ENCODE results near the gene OR4K2.
A peak's percentile ranks its signal among the peaks of the same experiment; 100 is the strongest.
"Not testable (repeated sequence)": the region's sequence is repeated elsewhere in the genome, so short reads cannot be mapped to it uniquely, and the experiment has no call there.

OR4K2 gene

GRCh38 chr14:19874842-19875241 lies at the start of gene OR4K2:
TSS of gene OR4K2 (plus strand) at chr14:19875142. CDS start at chr14:19876268, 1,126 bp downstream.
- Histone ChIP-seq H3K9ac (ENCODE audit: low read depth, low read length) (no peak within 1 kb of the TSS), H3K9me3 (ENCODE audit: control insufficient read depth, insufficient read depth, low read length) (no peaks in the 10 kb centered on the region), H3K36me3 (ENCODE audit: insufficient read depth, low read length) (no peaks in the 10 kb centered on the region)

GRCh38 chr14:19827626-19828244 lies 47.2 kb upstream of the OR4K2 start:
- not testable (repeated sequence) for H3K9ac ChIP-seq (ENCODE audit: low read depth, low read length); H3K9me3 ChIP-seq (ENCODE audit: control insufficient read depth, insufficient read depth, low read length); H3K36me3 ChIP-seq (ENCODE audit: insufficient read depth, low read length); H3K4me1 ChIP-seq (ENCODE audit: insufficient read depth, low read length)

More at GRCh38 chr14:19874842-19875241, at the start of gene OR4K2:
- no peaks in the 10 kb centered on the region for H3K4me1 ChIP-seq (ENCODE audit: insufficient read depth, low read length)

GRCh38 chr14:19828314-19828713 lies 46.6 kb upstream of the OR4K2 start:
- Histone ChIP-seq H3K36me3 (ENCODE audit: insufficient read depth, low read length) (no peaks in the 10 kb centered on the region), H3K9me3 (ENCODE audit: control insufficient read depth, insufficient read depth, low read length) (no peaks in the 10 kb centered on the region), H3K4me1 (ENCODE audit: insufficient read depth, low read length) (no peaks in the 10 kb centered on the region), H3K9ac (ENCODE audit: low read depth, low read length) (no peak overlapping the region)

- H3K36me3 ChIP-seq (ENCODE audit: insufficient read depth, low read length); H3K9me3 ChIP-seq (ENCODE audit: control insufficient read depth, insufficient read depth, low read length); H3K4me1 ChIP-seq (ENCODE audit: insufficient read depth, low read length); H3K9ac ChIP-seq (ENCODE audit: low read depth, low read length): not testable (repeated sequence)
These were observed 40.6 kb upstream of the OR4K2 start for GRCh38 chr14:19834203-19834848.

- no peaks in the 10 kb centered on the region for H3K36me3 ChIP-seq (ENCODE audit: insufficient read depth, low read length)
- no peaks in the 10 kb centered on the region for H3K9me3 ChIP-seq (ENCODE audit: control insufficient read depth, insufficient read depth, low read length)
- no peaks in the 10 kb centered on the region for H3K4me1 ChIP-seq (ENCODE audit: insufficient read depth, low read length)
- H3K9ac ChIP-seq (ENCODE audit: low read depth, low read length), result no peak overlapping the region
These were observed 36.5 kb upstream of the OR4K2 start for GRCh38 chr14:19838433-19838832.

GRCh38 chr14:19851365-19851764 lies 23.6 kb upstream of the OR4K2 start:
- no peaks in the 10 kb centered on the region for H3K36me3 ChIP-seq (ENCODE audit: insufficient read depth, low read length)
- H3K4me1 ChIP-seq (ENCODE audit: insufficient read depth, low read length), result no peaks in the 10 kb centered on the region
- no peak overlapping the region for H3K9ac ChIP-seq (ENCODE audit: low read depth, low read length)
- no peaks in the 10 kb centered on the region for H3K9me3 ChIP-seq (ENCODE audit: control insufficient read depth, insufficient read depth, low read length)

- not testable (repeated sequence) for H3K36me3 ChIP-seq (ENCODE audit: insufficient read depth, low read length); H3K9me3 ChIP-seq (ENCODE audit: control insufficient read depth, insufficient read depth, low read length); H3K4me1 ChIP-seq (ENCODE audit: insufficient read depth, low read length); H3K9ac ChIP-seq (ENCODE audit: low read depth, low read length)
These were observed 8.8 kb upstream of the OR4K2 start for GRCh38 chr14:19866061-19866669.

- Histone ChIP-seq H3K9ac (ENCODE audit: low read depth, low read length) (peak overlapping the region; percentile 53; the same call in 1 of the 2 replicates), H3K4me1 (ENCODE audit: insufficient read depth, low read length) (no peaks in the 10 kb centered on the region), H3K36me3 (ENCODE audit: insufficient read depth, low read length) (no peaks in the 10 kb centered on the region), H3K9me3 (ENCODE audit: control insufficient read depth, insufficient read depth, low read length) (no peaks in the 10 kb centered on the region)
These were observed 1.8 kb upstream of the OR4K2 start for GRCh38 chr14:19873178-19873577.

GRCh38 chr14:19878029-19878642 lies 3.2 kb downstream of the OR4K2 start:
- Histone ChIP-seq H3K36me3 (ENCODE audit: insufficient read depth, low read length) (no peaks in the 10 kb centered on the region), H3K4me1 (ENCODE audit: insufficient read depth, low read length) (no peaks in the 10 kb centered on the region), H3K9ac (ENCODE audit: low read depth, low read length) (no peak overlapping the region), H3K9me3 (ENCODE audit: control insufficient read depth, insufficient read depth, low read length) (no peaks in the 10 kb centered on the region)

GRCh38 chr14:19895282-19895681 lies 20.3 kb downstream of the OR4K2 start:
- Histone ChIP-seq H3K9ac (ENCODE audit: low read depth, low read length) (no peak overlapping the region), H3K9me3 (ENCODE audit: control insufficient read depth, insufficient read depth, low read length) (peaks cover 7% of the 10 kb centered on the region; the same call in 1 of the 2 replicates), H3K36me3 (ENCODE audit: insufficient read depth, low read length) (no peaks in the 10 kb centered on the region), H3K4me1 (ENCODE audit: insufficient read depth, low read length) (no peaks in the 10 kb centered on the region)

GRCh38 chr14:19900999-19901398 lies 26.1 kb downstream of the OR4K2 start:
- no peaks in the 10 kb centered on the region for H3K4me1 ChIP-seq (ENCODE audit: insufficient read depth, low read length)
- H3K36me3 ChIP-seq (ENCODE audit: insufficient read depth, low read length), result no peaks in the 10 kb centered on the region
- peaks cover 7% of the 10 kb centered on the region; the same call in 1 of the 2 replicates for H3K9me3 ChIP-seq (ENCODE audit: control insufficient read depth, insufficient read depth, low read length)
- no peak overlapping the region for H3K9ac ChIP-seq (ENCODE audit: low read depth, low read length)

- no peaks in the 10 kb centered on the region; the same call in 1 of the 2 replicates for H3K9me3 ChIP-seq (ENCODE audit: control insufficient read depth, insufficient read depth, low read length)
- H3K9ac ChIP-seq (ENCODE audit: low read depth, low read length), result no peak overlapping the region
These were observed 27.5 kb downstream of the OR4K2 start for GRCh38 chr14:19902409-19902808.

GRCh38 chr14:19906665-19907064 lies 31.7 kb downstream of the OR4K2 start:
- H3K4me1 ChIP-seq (ENCODE audit: insufficient read depth, low read length), result no peaks in the 10 kb centered on the region
- H3K9ac ChIP-seq (ENCODE audit: low read depth, low read length), result no peak overlapping the region
- H3K9me3 ChIP-seq (ENCODE audit: control insufficient read depth, insufficient read depth, low read length), result no peaks in the 10 kb centered on the region
- H3K36me3 ChIP-seq (ENCODE audit: insufficient read depth, low read length), result no peaks in the 10 kb centered on the region

More at GRCh38 chr14:19902409-19902808, 27.5 kb downstream of the OR4K2 start:
- Histone ChIP-seq H3K36me3 (ENCODE audit: insufficient read depth, low read length) (no peaks in the 10 kb centered on the region), H3K4me1 (ENCODE audit: insufficient read depth, low read length) (no peaks in the 10 kb centered on the region)

GRCh38 chr14:19911114-19911513 lies 36.2 kb downstream of the OR4K2 start:
- Histone ChIP-seq H3K9ac (ENCODE audit: low read depth, low read length) (no peak overlapping the region), H3K36me3 (ENCODE audit: insufficient read depth, low read length) (no peaks in the 10 kb centered on the region), H3K9me3 (ENCODE audit: control insufficient read depth, insufficient read depth, low read length) (no peaks in the 10 kb centered on the region), H3K4me1 (ENCODE audit: insufficient read depth, low read length) (no peaks in the 10 kb centered on the region)

- no peaks in the 10 kb centered on the region for H3K4me1 ChIP-seq (ENCODE audit: insufficient read depth, low read length)
- no peak overlapping the region for H3K9ac ChIP-seq (ENCODE audit: low read depth, low read length)
- no peaks in the 10 kb centered on the region for H3K36me3 ChIP-seq (ENCODE audit: insufficient read depth, low read length)
- H3K9me3 ChIP-seq (ENCODE audit: control insufficient read depth, insufficient read depth, low read length), result no peaks in the 10 kb centered on the region
These were observed 42.3 kb downstream of the OR4K2 start for GRCh38 chr14:19917243-19917642.

Data from ES-I3 (cell line).